Activated CD4-positive, alpha-beta T cell treated with anti-CD3 and anti-CD28 coated beads, Interleukin-2, amount 50 U/mL, for 4 hours (primary cell): Measurements from ENCODE around the gene CXCL14.

Experiments
- DNase-seq, 2 experiments: peaks; one replicate each; pipeline ENCODE4 v3.0.0-alpha.2; 2020

The CXCL14 gene

GRCh38 chr5:135566422-135567400 lies 12.1 kb downstream of the CXCL14 start:
- no peak for DNase-seq

GRCh38 chr5:135565725-135566421 lies 12.9 kb downstream of the CXCL14 start:
- peak; percentile 59 to 61 for DNase-seq

GRCh38 chr5:135565266-135565665 lies 13.5 kb downstream of the CXCL14 start:
- no peak for DNase-seq

- no peak for DNase-seq
Observed at GRCh38 chr5:135564331-135564730, 14.5 kb downstream of the CXCL14 start.

GRCh38 chr5:135561266-135561665 lies 17.5 kb downstream of the CXCL14 start:
- DNase-seq = no peak

GRCh38 chr5:135560858-135561257 lies 17.9 kb downstream of the CXCL14 start:
- peak; percentile 40 to 42 for DNase-seq

GRCh38 chr5:135559354-135559753 lies 19.4 kb downstream of the CXCL14 start:
- no peak for DNase-seq

- DNase-seq = no peak
Observed at GRCh38 chr5:135557076-135557838, 21.5 kb downstream of the CXCL14 start.

- no peak for DNase-seq
Observed at GRCh38 chr5:135556620-135557019, 22.2 kb downstream of the CXCL14 start.

- no peak for DNase-seq
Observed at GRCh38 chr5:135555530-135555929, 23.3 kb downstream of the CXCL14 start.

- DNase-seq = no peak
Observed at GRCh38 chr5:135553688-135554462, 24.9 kb downstream of the CXCL14 start.

GRCh38 chr5:135551593-135552447 lies 27.0 kb downstream of the CXCL14 start:
- peak; percentile 12 to 34 for DNase-seq

- no peak for DNase-seq
Observed at GRCh38 chr5:135549413-135549812, 29.4 kb downstream of the CXCL14 start.

- DNase-seq = no peak
Observed at GRCh38 chr5:135547590-135548254, 31.1 kb downstream of the CXCL14 start.

GRCh38 chr5:135546912-135547311 lies 31.9 kb downstream of the CXCL14 start:
- DNase-seq = no peak

- DNase-seq = no peak
Observed at GRCh38 chr5:135546101-135546500, 32.7 kb downstream of the CXCL14 start.

GRCh38 chr5:135545099-135545498 lies 33.7 kb downstream of the CXCL14 start:
- no peak for DNase-seq

GRCh38 chr5:135543485-135544304 lies 35.1 kb downstream of the CXCL14 start:
- DNase-seq = no peak

- DNase-seq = no peak
Observed at GRCh38 chr5:135543001-135543484, 35.7 kb downstream of the CXCL14 start.
